Activated CD8-positive, alpha-beta memory T cell treated with anti-CD3 and anti-CD28 coated beads, Interleukin-2, amount 50 U/mL, for 1 hour (primary cell): ENCODE measurements around the gene CDH2.

ENCODE experiments used
- DNase-seq: peaks from one replicate; pipeline ENCODE4 v3.0.0-alpha.2; 2020; ENCODE audit errors: extremely low read depth

Gene CDH2

GRCh38 chr18:28088477-28088876 is 88.5 kb downstream of the CDH2 start:
- DNase-seq: no peak

- DNase-seq: no peak
These were observed 90.0 kb downstream of the CDH2 start for GRCh38 chr18:28086670-28087552.

GRCh38 chr18:28081516-28081915 is 95.4 kb downstream of the CDH2 start:
- no peak for DNase-seq

- no peak for DNase-seq
These were observed 96.0 kb downstream of the CDH2 start for GRCh38 chr18:28080876-28081300.

- no peak for DNase-seq
These were observed 97.0 kb downstream of the CDH2 start for GRCh38 chr18:28079883-28080282.

- no peak for DNase-seq
These were observed 98.1 kb downstream of the CDH2 start for GRCh38 chr18:28078849-28079248.

- no peak for DNase-seq
These were observed 98.6 kb downstream of the CDH2 start for GRCh38 chr18:28078298-28078697.

- DNase-seq: no peak
These were observed 101.4 kb downstream of the CDH2 start for GRCh38 chr18:28075501-28075900.

- no peak for DNase-seq
These were observed 102.9 kb downstream of the CDH2 start for GRCh38 chr18:28074076-28074475.

GRCh38 chr18:28073658-28074057 is 103.3 kb downstream of the CDH2 start:
- DNase-seq: no peak

- no peak for DNase-seq
These were observed 105.7 kb downstream of the CDH2 start for GRCh38 chr18:28071199-28071598.

GRCh38 chr18:28068207-28068606 is 108.7 kb downstream of the CDH2 start:
- no peak for DNase-seq

- DNase-seq: no peak
These were observed 109.6 kb downstream of the CDH2 start for GRCh38 chr18:28067346-28067745.

GRCh38 chr18:28065793-28066186 is 111.1 kb downstream of the CDH2 start:
- DNase-seq: no peak

- DNase-seq: no peak
These were observed 111.7 kb downstream of the CDH2 start for GRCh38 chr18:28065031-28065792.

- no peak for DNase-seq
These were observed 113.0 kb downstream of the CDH2 start for GRCh38 chr18:28063926-28064325.

GRCh38 chr18:28063271-28063761 is 113.6 kb downstream of the CDH2 start:
- DNase-seq: no peak

- no peak for DNase-seq
These were observed 114.5 kb downstream of the CDH2 start for GRCh38 chr18:28062443-28062842.

GRCh38 chr18:28059861-28060260 is 117.1 kb downstream of the CDH2 start:
- DNase-seq: no peak

- DNase-seq: no peak
These were observed 126.4 kb downstream of the CDH2 start for GRCh38 chr18:28050545-28050944.

GRCh38 chr18:28048612-28049011 is 128.3 kb downstream of the CDH2 start:
- DNase-seq: no peak

GRCh38 chr18:28045880-28046279 is 131.1 kb downstream of the CDH2 start:
- no peak for DNase-seq
